NCI-H748 treated with DMSO at 0.1 percent for 48 hours (cell line): ENCODE data around the gene PCSK7.
"Not testable (repeated sequence)": the region's sequence is repeated elsewhere in the genome, so short reads cannot be mapped to it uniquely, and the experiment has no call there.

ENCODE experiments used
- DNase-seq: peaks from one replicate; lab custom pipeline; 2025; lab: John Stamatoyannopoulos, UW

The PCSK7 gene

GRCh38 chr11:117214404-117215110 lies 17.3 kb downstream of the PCSK7 start:
- no peak for DNase-seq

- DNase-seq = no peak
Measured at GRCh38 chr11:117212697-117213355, 19.0 kb downstream of the PCSK7 start.

GRCh38 chr11:117210620-117211019 lies 21.3 kb downstream of the PCSK7 start:
- no peak for DNase-seq

- not testable (repeated sequence) for DNase-seq
Measured at GRCh38 chr11:117209351-117210125, 22.3 kb downstream of the PCSK7 start.

GRCh38 chr11:117208710-117209109 lies 23.2 kb downstream of the PCSK7 start:
- not testable (repeated sequence) for DNase-seq

- not testable (repeated sequence) for DNase-seq
Measured at GRCh38 chr11:117207481-117207880, 24.4 kb downstream of the PCSK7 start.

- DNase-seq = not testable (repeated sequence)
Measured at GRCh38 chr11:117206859-117207258, 25.0 kb downstream of the PCSK7 start.

GRCh38 chr11:117206111-117206510 lies 25.8 kb downstream of the PCSK7 start:
- DNase-seq = not testable (repeated sequence)

GRCh38 chr11:117205211-117205818 lies 26.6 kb downstream of the PCSK7 start:
- DNase-seq = no peak

GRCh38 chr11:117204283-117205080 lies 27.4 kb downstream of the PCSK7 start:
- no peak for DNase-seq

- no peak for DNase-seq
Measured at GRCh38 chr11:117203069-117203407, 28.8 kb downstream of the PCSK7 start.

- DNase-seq = no peak
Measured at GRCh38 chr11:117202386-117203068, 29.3 kb downstream of the PCSK7 start.

GRCh38 chr11:117201658-117202305 lies 30.1 kb downstream of the PCSK7 start:
- no peak for DNase-seq

- no peak for DNase-seq
Measured at GRCh38 chr11:117200813-117201657, 30.8 kb downstream of the PCSK7 start.

GRCh38 chr11:117199916-117200812 lies 31.7 kb downstream of the PCSK7 start:
- no peak for DNase-seq

GRCh38 chr11:117199053-117199915 lies 32.6 kb downstream of the PCSK7 start, which contains the start of gene TAGLN:
Gene TAGLN (plus strand): TSS chr11:117199370. CDS start chr11:117203014, 3,644 bp downstream.
- DNase-seq = no peak

GRCh38 chr11:117198613-117199012 lies 33.3 kb downstream of the PCSK7 start:
- no peak for DNase-seq
